ENCODE results near the gene ZNF648. TPM values are rescaled to one million over a fixed set of nuclear protein-coding genes. Genes with fewer than 3 reads are reported as not detected.
"Not testable (repeated sequence)": the region's sequence is repeated elsewhere in the genome, so short reads cannot be mapped to it uniquely, and the experiment has no call there.

Gene ZNF648, protein sequence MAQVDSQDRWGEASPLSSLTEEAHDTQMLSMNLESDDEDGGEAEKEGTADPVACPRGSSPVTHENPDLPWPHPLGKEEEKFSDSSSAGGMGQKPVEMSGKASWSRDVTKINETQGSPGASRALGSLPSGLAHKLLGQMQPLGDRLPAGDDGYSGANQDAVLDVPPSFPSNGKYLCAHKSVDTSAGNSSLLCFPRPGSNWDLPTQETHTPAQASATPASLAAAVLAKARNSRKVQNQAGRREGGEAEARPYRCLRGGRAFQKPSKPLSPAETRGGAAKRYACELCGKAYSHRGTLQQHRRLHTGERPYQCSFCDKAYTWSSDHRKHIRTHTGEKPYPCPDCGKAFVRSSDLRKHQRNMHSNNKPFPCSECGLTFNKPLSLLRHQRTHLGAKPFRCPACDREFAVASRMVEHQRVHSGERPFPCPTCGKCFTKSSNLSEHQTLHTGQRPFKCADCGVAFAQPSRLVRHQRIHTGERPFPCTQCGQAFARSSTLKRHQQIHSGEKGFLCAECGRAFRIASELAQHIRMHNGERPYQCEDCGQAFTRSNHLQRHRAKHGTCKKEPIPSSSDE
- 0.04 TPM for polyA plus RNA-seq
- long read RNA-seq, donor 1: 0 reads
- long read RNA-seq, donor 2: 0 reads
- long read RNA-seq, donor 3: 0 reads
- long read RNA-seq, donor 4: 0 reads
- long read RNA-seq, donor 5: 0 reads
- long read RNA-seq, donor 6: 0 reads
- long read RNA-seq, donor 7: 0 reads
- long read RNA-seq, donor 8: 0 reads
- long read RNA-seq, donor 9: 0 reads
- long read RNA-seq, donor 10: 0 reads
- long read RNA-seq, donor 11: 0 reads

- Histone ChIP-seq H3K36me3 (ENCODE audit: control insufficient read depth, insufficient read depth, low read length) (no peaks in the 10 kb centered on the region), H3K27me3 (ENCODE audit: control insufficient read depth, insufficient read depth, low read length) (peaks cover 22% of the 10 kb centered on the region), H3K9me3 (ENCODE audit: control insufficient read depth, low read depth, low read length) (peaks cover 5% of the 10 kb centered on the region), H3K27ac (ENCODE audit: low read length) (no peak within 1 kb of the TSS), H3K4me1 (ENCODE audit: control insufficient read depth, insufficient read depth, low read length) (no peaks in the 10 kb centered on the region), H3K4me3 (ENCODE audit: low read length) (no peak within 1 kb of the TSS)
- 17% methylated on average over 1 of the region's 4 CpGs for WGBS (ENCODE audit: insufficient coverage, low lambda C conversion rate)
- DNase-seq: no peak
Observed at GRCh38 chr1:182061594-182061993, at the start of gene ZNF648. TSS of gene ZNF648 (minus strand) at chr1:182061712. CDS start at chr1:182058010, 3,702 bp downstream.

GRCh38 chr1:182110635-182111034, 49.1 kb upstream of the ZNF648 start:
- H3K36me3 ChIP-seq (ENCODE audit: control insufficient read depth, insufficient read depth, low read length): no peaks in the 10 kb centered on the region
- H3K9me3 ChIP-seq (ENCODE audit: control insufficient read depth, low read depth, low read length): no peaks in the 10 kb centered on the region
- no peak overlapping the region for H3K4me3 ChIP-seq (ENCODE audit: low read length)
- no peaks in the 10 kb centered on the region for H3K4me1 ChIP-seq (ENCODE audit: control insufficient read depth, insufficient read depth, low read length)
- WGBS (ENCODE audit: insufficient coverage, low lambda C conversion rate): no CpG with 5 or more reads among the region's 6 CpGs
- no peaks in the 10 kb centered on the region for H3K27me3 ChIP-seq (ENCODE audit: control insufficient read depth, insufficient read depth, low read length)
- DNase-seq: no peak
- H3K27ac ChIP-seq (ENCODE audit: low read length): no peak overlapping the region

DNA sequence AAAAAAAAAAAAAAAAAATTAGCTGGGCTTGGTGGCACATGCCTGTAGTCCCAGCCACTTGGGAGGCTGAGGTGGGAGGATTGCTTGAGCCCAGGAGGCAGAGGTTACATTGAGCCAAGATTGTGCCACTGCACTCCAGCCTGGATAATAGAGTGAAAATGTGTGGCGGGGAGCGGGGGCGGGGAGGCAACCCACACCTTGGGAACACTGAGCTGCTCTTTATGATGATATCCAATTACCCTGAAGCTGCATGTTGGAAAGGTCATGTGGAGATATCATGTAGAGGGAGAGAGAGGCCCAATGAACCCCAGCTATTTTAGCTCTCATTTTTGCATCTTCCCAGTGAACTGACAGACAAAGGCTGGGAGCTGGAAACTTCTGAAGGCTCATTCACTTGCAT, 48.3 kb upstream of the ZNF648 start:
- H3K36me3 ChIP-seq (ENCODE audit: control insufficient read depth, insufficient read depth, low read length): no peaks in the 10 kb centered on the region
- H3K4me1 ChIP-seq (ENCODE audit: control insufficient read depth, insufficient read depth, low read length): no peaks in the 10 kb centered on the region
- DNase-seq: no peak
- no peak overlapping the region for H3K27ac ChIP-seq (ENCODE audit: low read length)
- no peaks in the 10 kb centered on the region for H3K9me3 ChIP-seq (ENCODE audit: control insufficient read depth, low read depth, low read length)
- H3K4me3 ChIP-seq (ENCODE audit: low read length): no peak overlapping the region
- H3K27me3 ChIP-seq (ENCODE audit: control insufficient read depth, insufficient read depth, low read length): no peaks in the 10 kb centered on the region
- WGBS (ENCODE audit: insufficient coverage, low lambda C conversion rate): no CpG with 5 or more reads among the region's 3 CpGs

GRCh38 chr1:182107209-182107608, 45.7 kb upstream of the ZNF648 start:
- WGBS (ENCODE audit: insufficient coverage, low lambda C conversion rate): 100% methylated on average over 1 of the region's 2 CpGs
- Histone ChIP-seq H3K27ac (ENCODE audit: low read length) (no peak overlapping the region), H3K4me1 (ENCODE audit: control insufficient read depth, insufficient read depth, low read length) (no peaks in the 10 kb centered on the region), H3K36me3 (ENCODE audit: control insufficient read depth, insufficient read depth, low read length) (no peaks in the 10 kb centered on the region), H3K27me3 (ENCODE audit: control insufficient read depth, insufficient read depth, low read length) (no peaks in the 10 kb centered on the region), H3K9me3 (ENCODE audit: control insufficient read depth, low read depth, low read length) (no peaks in the 10 kb centered on the region), H3K4me3 (ENCODE audit: low read length) (no peak overlapping the region)
- DNase-seq: no peak

GRCh38 chr1:182102043-182102416, 40.5 kb upstream of the ZNF648 start:
- Histone ChIP-seq H3K27me3 (ENCODE audit: control insufficient read depth, insufficient read depth, low read length) (no peaks in the 10 kb centered on the region), H3K36me3 (ENCODE audit: control insufficient read depth, insufficient read depth, low read length) (no peaks in the 10 kb centered on the region), H3K9me3 (ENCODE audit: control insufficient read depth, low read depth, low read length) (no peaks in the 10 kb centered on the region), H3K4me1 (ENCODE audit: control insufficient read depth, insufficient read depth, low read length) (no peaks in the 10 kb centered on the region), H3K4me3 (ENCODE audit: low read length) (no peak overlapping the region), H3K27ac (ENCODE audit: low read length) (no peak overlapping the region)
- no peak for DNase-seq
- WGBS (ENCODE audit: insufficient coverage, low lambda C conversion rate): 40% methylated on average over 1 of the region's 3 CpGs

DNA sequence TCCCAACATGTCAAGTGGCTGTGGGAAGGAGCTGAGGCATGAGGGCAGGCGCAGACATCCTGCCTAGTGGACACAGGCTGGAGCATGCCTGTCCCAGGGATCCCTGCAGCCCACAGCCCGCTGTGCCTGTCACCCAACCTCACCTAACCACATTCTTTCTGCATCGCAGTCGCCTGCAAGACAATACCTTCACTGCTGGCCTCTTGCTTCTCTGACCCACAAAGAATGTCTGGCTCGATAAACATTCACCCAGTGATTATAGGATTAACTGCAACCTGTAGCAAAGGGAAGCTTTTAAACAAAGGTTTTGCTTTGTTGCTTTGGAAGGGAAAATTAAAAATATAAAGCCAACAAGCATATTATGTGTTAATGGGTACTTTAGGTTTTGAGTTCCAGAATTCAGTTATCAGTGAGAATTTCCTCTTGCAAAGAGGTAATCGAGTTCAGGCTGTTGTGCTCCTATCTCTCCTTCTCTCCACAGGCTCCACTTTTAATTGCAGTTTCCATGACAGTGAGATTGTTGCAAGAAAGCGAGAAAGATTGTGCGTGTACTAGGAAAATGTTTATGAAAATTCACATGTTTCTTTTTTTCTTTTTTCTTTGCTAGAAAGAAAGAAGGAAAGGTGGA, 40.0 kb upstream of the ZNF648 start:
- Histone ChIP-seq H3K27ac (ENCODE audit: low read length) (no peak overlapping the region), H3K36me3 (ENCODE audit: control insufficient read depth, insufficient read depth, low read length) (no peaks in the 10 kb centered on the region), H3K27me3 (ENCODE audit: control insufficient read depth, insufficient read depth, low read length) (no peaks in the 10 kb centered on the region), H3K4me1 (ENCODE audit: control insufficient read depth, insufficient read depth, low read length) (no peaks in the 10 kb centered on the region), H3K9me3 (ENCODE audit: control insufficient read depth, low read depth, low read length) (no peaks in the 10 kb centered on the region), H3K4me3 (ENCODE audit: low read length) (no peak overlapping the region)
- DNase-seq: peak in 1 of 2 donors; percentile 24
- 6% methylated on average over 2 of the region's 8 CpGs for WGBS (ENCODE audit: insufficient coverage, low lambda C conversion rate)

DNA sequence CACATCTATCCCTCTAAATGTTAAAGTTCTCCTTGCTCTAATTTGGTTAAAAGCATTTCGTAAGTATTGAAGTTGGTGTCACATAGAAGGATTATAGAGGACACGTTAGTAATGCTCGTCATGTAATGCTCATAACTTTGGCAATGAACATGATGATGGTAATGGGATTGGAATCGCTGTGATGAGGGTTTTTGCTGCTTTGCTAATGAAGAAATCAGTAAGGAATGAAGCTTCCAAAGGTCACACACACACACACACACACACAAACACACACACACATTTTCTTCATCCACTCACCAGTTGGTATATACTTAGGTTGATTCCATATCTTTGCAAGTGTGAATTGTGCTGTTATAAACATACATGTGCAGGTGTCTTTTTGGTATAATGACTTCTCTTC, 36.8 kb upstream of the ZNF648 start:
- Histone ChIP-seq H3K4me3 (ENCODE audit: low read length) (no peak overlapping the region), H3K27ac (ENCODE audit: low read length) (no peak overlapping the region), H3K4me1 (ENCODE audit: control insufficient read depth, insufficient read depth, low read length) (no peaks in the 10 kb centered on the region), H3K9me3 (ENCODE audit: control insufficient read depth, low read depth, low read length) (no peaks in the 10 kb centered on the region), H3K36me3 (ENCODE audit: control insufficient read depth, insufficient read depth, low read length) (no peaks in the 10 kb centered on the region), H3K27me3 (ENCODE audit: control insufficient read depth, insufficient read depth, low read length) (no peaks in the 10 kb centered on the region)
- no CpG with 5 or more reads among the region's 4 CpGs for WGBS (ENCODE audit: insufficient coverage, low lambda C conversion rate)
- no peak for DNase-seq

GRCh38 chr1:182095946-182096345, 34.4 kb upstream of the ZNF648 start:
- H3K9me3 ChIP-seq (ENCODE audit: control insufficient read depth, low read depth, low read length): no peaks in the 10 kb centered on the region
- WGBS (ENCODE audit: insufficient coverage, low lambda C conversion rate): no CpG with 5 or more reads among the region's 2 CpGs
- H3K27me3 ChIP-seq (ENCODE audit: control insufficient read depth, insufficient read depth, low read length): no peaks in the 10 kb centered on the region
- no peak overlapping the region for H3K27ac ChIP-seq (ENCODE audit: low read length)
- no peaks in the 10 kb centered on the region for H3K36me3 ChIP-seq (ENCODE audit: control insufficient read depth, insufficient read depth, low read length)
- H3K4me1 ChIP-seq (ENCODE audit: control insufficient read depth, insufficient read depth, low read length): no peaks in the 10 kb centered on the region
- no peak overlapping the region for H3K4me3 ChIP-seq (ENCODE audit: low read length)
- DNase-seq: no peak

DNA sequence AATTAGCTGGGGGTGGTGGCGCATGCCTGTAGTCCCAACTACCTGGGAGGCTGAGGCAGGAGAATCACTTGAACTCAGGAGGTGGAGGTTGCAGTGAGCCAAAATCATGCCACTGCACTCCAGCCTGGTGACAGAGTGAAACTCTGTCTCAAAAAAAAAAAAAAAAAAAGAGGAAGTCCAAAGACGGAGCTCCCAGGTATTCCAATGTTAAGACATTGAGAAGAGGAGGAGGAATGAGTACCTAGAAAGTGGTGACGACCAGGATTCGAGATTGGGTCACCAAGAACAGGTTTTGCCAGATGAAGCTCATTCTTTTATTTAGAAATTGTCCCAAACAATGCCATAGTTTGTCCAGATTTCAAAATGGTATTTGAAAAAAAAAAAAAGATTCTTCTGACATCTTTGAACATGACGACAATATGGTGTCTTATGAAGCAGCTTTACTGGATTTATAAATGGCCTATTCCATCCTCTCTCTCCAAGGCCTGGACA, 33.0 kb upstream of the ZNF648 start:
- H3K27ac ChIP-seq (ENCODE audit: low read length); H3K36me3 ChIP-seq (ENCODE audit: control insufficient read depth, insufficient read depth, low read length); H3K4me3 ChIP-seq (ENCODE audit: low read length); DNase-seq; H3K9me3 ChIP-seq (ENCODE audit: control insufficient read depth, low read depth, low read length); H3K4me1 ChIP-seq (ENCODE audit: control insufficient read depth, insufficient read depth, low read length); H3K27me3 ChIP-seq (ENCODE audit: control insufficient read depth, insufficient read depth, low read length): not testable (repeated sequence)
- WGBS (ENCODE audit: insufficient coverage, low lambda C conversion rate): 100% methylated on average over 1 of the region's 5 CpGs

DNA sequence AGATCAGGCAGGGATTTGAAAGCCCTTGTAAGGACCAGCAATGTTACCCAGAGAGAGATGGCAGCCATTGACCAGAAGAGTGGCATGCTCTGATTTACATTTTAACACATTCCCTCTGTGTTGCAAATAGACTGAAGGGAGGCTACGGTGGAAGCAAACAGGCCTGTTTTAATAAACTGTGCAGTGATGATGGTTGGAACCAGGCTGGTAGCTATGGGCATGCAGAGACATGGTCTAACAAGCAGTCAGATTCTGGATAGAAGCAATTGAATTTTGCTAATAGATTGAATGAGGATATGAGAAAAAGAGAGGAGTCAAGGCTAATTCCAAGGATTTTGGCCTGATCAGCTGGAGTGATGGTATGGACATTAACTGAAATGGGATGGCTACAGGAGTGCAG, 32.3 kb upstream of the ZNF648 start:
- WGBS (ENCODE audit: insufficient coverage, low lambda C conversion rate): 100% methylated on average over 1 of the region's 1 CpG
- DNase-seq: no peak
- H3K4me3 ChIP-seq (ENCODE audit: low read length): no peak overlapping the region
- no peaks in the 10 kb centered on the region for H3K36me3 ChIP-seq (ENCODE audit: control insufficient read depth, insufficient read depth, low read length)
- no peaks in the 10 kb centered on the region for H3K9me3 ChIP-seq (ENCODE audit: control insufficient read depth, low read depth, low read length)
- no peaks in the 10 kb centered on the region for H3K4me1 ChIP-seq (ENCODE audit: control insufficient read depth, insufficient read depth, low read length)
- H3K27me3 ChIP-seq (ENCODE audit: control insufficient read depth, insufficient read depth, low read length): no peaks in the 10 kb centered on the region
- no peak overlapping the region for H3K27ac ChIP-seq (ENCODE audit: low read length)
